K562 (cell line): ENCODE data around the gene PPP1R3A.

ENCODE experiments used
- AFF4 ChIP-seq: sonication (generic); formaldehyde crosslinking; IDR thresholded peaks from 2 replicates; pipeline ENCODE4 v1.8.0; 2023; ENCODE audit warnings: mild to moderate bottlenecking, missing genetic modification reagents
- BRF1 ChIP-seq: IDR thresholded peaks from 3 replicates; pipeline ENCODE4 v1.6.1; 2011; ENCODE audit warnings: borderline replicate concordance, mild to moderate bottlenecking; ENCODE audit not compliant: insufficient read length; ENCODE audit errors: extremely low read depth
- CTCF ChIP-seq, 3 experiments: IDR thresholded peaks in 2 of 3; conservative IDR thresholded peaks in 1 of 3; 2 replicates each; pipeline ENCODE4 v1.5.1; 2011 to 2012; ENCODE audit warnings: low read length in 3 of 3, mild to moderate bottlenecking in 3 of 3, control low read depth in 2 of 3, improper control_type of control experiment in 1 of 3, inconsistent platforms in 1 of 3, low read depth in 1 of 3, mixed read lengths in 1 of 3, moderate library complexity in 1 of 3; ENCODE audit not compliant: insufficient read depth in 2 of 3
- HNRNPK ChIP-seq: fragments of 200-400 bp; formaldehyde crosslinking; IDR thresholded peaks from one replicate; pipeline ENCODE4 v1.6.1; 2018; ENCODE audit warnings: mild to moderate bottlenecking, low read depth, low read length; ENCODE audit not compliant: poor library complexity, severe bottlenecking
- JUN ChIP-seq, 2 experiments: sonication (generic) in 1 of 2; formaldehyde crosslinking in 1 of 2; IDR thresholded peaks; 2 replicates each; pipeline versions ENCODE4 v1.6.1 to v1.8.0; 2012 to 2022; ENCODE audit warnings: borderline replicate concordance in 2 of 2, mild to moderate bottlenecking in 2 of 2, improper control_type of control experiment in 1 of 2, low read depth in 1 of 2, low read length in 1 of 2, missing genetic modification reagents in 1 of 2
- KAT7 ChIP-seq: sonication (generic); formaldehyde crosslinking; IDR thresholded peaks from 2 replicates; pipeline ENCODE4 v1.8.0; 2022; ENCODE audit warnings: missing genetic modification reagents, mild to moderate bottlenecking, borderline replicate concordance
- POLR2A ChIP-seq: fragments of 450-650 bp; conservative IDR thresholded peaks from 2 replicates; pipeline ENCODE4 v1.6.1; 2016
- PTBP1 ChIP-seq: fragments of 200-400 bp; formaldehyde crosslinking; IDR thresholded peaks from 2 replicates; pipeline ENCODE4 v1.6.1; 2017; ENCODE audit warnings: low read depth, low read length

- TF ChIP-seq BRF1: no peak
- no peak for TF ChIP-seq AFF4 (CRISPR knock-in tag)
- TF ChIP-seq HNRNPK: no peak
- no peak for TF ChIP-seq POLR2A
- TF ChIP-seq PTBP1: no peak
- no peak for TF ChIP-seq CTCF (IDR thresholded peaks at IDR 0.05 in 2 of 3, conservative IDR thresholded peaks at IDR 0.05 in 1 of 3; ENCODE audit: insufficient read depth in 2 of 3, low read depth in 1 of 3, low read length in 3 of 3)
- no peak for TF ChIP-seq KAT7 (CRISPR knock-in tag)
- TF ChIP-seq JUN (IDR thresholded peaks at IDR 0.05; ENCODE audit: borderline replicate concordance, low read depth, low read length): no peak
- no peak for TF ChIP-seq JUN (CRISPR knock-in tag; IDR thresholded peaks at IDR 0.05; ENCODE audit: borderline replicate concordance)
Measured at GRCh38 chr7:113856010-113856409, 62.8 kb downstream of the PPP1R3A start.
